H1 (cell line): ENCODE data around the gene UFSP2. TPM values are rescaled to one million over a fixed set of nuclear protein-coding genes. Genes with fewer than 3 reads are reported as not detected.

Experiments used
- EGR1 ChIP-seq: IDR thresholded peaks from 2 replicates; pipeline ENCODE4 v1.6.1; 2011; ENCODE audit warnings: low read depth, low read length, borderline replicate concordance
- MAFK ChIP-seq: IDR thresholded peaks from 2 replicates; pipeline ENCODE4 v1.6.1; 2012; ENCODE audit warnings: low read depth, mild to moderate bottlenecking, improper control_type of control experiment, low read length
- MAX ChIP-seq: IDR thresholded peaks from 2 replicates; pipeline ENCODE4 v1.6.1; 2012; ENCODE audit warnings: inconsistent platforms
- RBBP5 ChIP-seq: IDR thresholded peaks from 2 replicates; pipeline ENCODE4 v1.7.1; 2012; ENCODE audit warnings: low read depth, mild to moderate bottlenecking, inconsistent platforms, low read length, moderate library complexity, borderline replicate concordance
- SIN3A ChIP-seq, 2 experiments: IDR thresholded peaks in 1 of 2; conservative IDR thresholded peaks in 1 of 2; 2 replicates each; pipeline ENCODE4 v1.6.1; 2011 to 2012; ENCODE audit warnings: low read length in 2 of 2, improper control_type of control experiment in 1 of 2, low read depth in 1 of 2, mild to moderate bottlenecking in 1 of 2
- polyA plus RNA-seq, 7 experiments: library from polyadenylated mRNA; depleted of rRNA in 3 of 7; stranded (reverse) in 5 of 7; unstranded in 2 of 7; fragments of >200 nt in 5 of 7; fragments of 200-250 nt in 2 of 7; gene quantifications; 1 replicate in 5 of 7; 2 replicates in 1 of 7; 4 replicates in 1 of 7; pipeline versions ENCODE4 v1.2.1 to v1.2.3, GENCODE V29; 2011 to 2013; ENCODE audit warnings: missing spikeins in 2 of 7, mixed read lengths in 2 of 7
- total RNA-seq: library from RNA; stranded (reverse); fragmentation: NEBNext Ultra II Directional; extraction: Animal tissue kit (Norgen Biotek cat#: 25700); gene quantifications from 2 replicates; pipeline ENCODE4 v1.2.1, GENCODE V29; 2021
- TF ChIP-seq, protein P1 (sequence below), 3 experiments: IDR thresholded peaks; 1 replicate in 2 of 3; 2 replicates in 1 of 3; pipeline versions ENCODE4 v1.5.1 to v1.6.1; 2011; ENCODE audit warnings: low read length in 3 of 3, mild to moderate bottlenecking in 3 of 3, inconsistent platforms in 2 of 3, low read depth in 1 of 3, moderate library complexity in 1 of 3; ENCODE audit not compliant: insufficient read depth in 1 of 3; ENCODE audit errors: control extremely low read depth in 1 of 3

The UFSP2 gene
- total and polyA plus RNA-seq, 2 of the 8 experiments (the other 6 are each of a cell fraction or from before 2014, with no cell fraction given), result 22.9 to 26.0 TPM

DNA sequence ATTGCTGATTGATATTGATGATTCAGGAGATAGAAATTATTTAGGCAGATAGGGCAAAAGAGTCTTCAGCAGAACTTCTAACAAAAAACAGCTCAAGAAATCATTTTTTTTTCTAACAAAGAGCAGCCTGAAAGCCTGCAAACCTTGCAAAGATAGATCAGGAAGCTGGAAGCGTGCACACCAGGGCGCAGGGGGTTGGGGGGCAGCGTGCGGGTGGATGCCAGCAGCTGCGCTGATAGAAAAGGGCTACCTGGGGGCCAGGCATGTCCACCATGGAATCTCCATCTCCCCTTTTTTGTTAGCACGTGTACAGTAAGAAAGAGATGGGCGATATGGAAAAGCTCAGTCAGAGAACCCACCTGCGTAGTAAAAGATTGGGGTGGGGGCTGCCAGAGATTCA is 47.5 kb upstream of the UFSP2 start (continued):
- TF ChIP-seq SIN3A (conservative IDR thresholded peaks at IDR 0.05 in 1 of 2, IDR thresholded peaks at IDR 0.05 in 1 of 2; ENCODE audit: low read depth in 1 of 2, low read length in 2 of 2), result no peak
- no peak for TF ChIP-seq MAFK
- TF ChIP-seq RBBP5, result no peak
- TF ChIP-seq EGR1, result no peak
- TF ChIP-seq, protein P1, sequence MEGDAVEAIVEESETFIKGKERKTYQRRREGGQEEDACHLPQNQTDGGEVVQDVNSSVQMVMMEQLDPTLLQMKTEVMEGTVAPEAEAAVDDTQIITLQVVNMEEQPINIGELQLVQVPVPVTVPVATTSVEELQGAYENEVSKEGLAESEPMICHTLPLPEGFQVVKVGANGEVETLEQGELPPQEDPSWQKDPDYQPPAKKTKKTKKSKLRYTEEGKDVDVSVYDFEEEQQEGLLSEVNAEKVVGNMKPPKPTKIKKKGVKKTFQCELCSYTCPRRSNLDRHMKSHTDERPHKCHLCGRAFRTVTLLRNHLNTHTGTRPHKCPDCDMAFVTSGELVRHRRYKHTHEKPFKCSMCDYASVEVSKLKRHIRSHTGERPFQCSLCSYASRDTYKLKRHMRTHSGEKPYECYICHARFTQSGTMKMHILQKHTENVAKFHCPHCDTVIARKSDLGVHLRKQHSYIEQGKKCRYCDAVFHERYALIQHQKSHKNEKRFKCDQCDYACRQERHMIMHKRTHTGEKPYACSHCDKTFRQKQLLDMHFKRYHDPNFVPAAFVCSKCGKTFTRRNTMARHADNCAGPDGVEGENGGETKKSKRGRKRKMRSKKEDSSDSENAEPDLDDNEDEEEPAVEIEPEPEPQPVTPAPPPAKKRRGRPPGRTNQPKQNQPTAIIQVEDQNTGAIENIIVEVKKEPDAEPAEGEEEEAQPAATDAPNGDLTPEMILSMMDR (IDR thresholded peaks at IDR 0.05; ENCODE audit: control extremely low read depth in 1 of 3, insufficient read depth in 1 of 3, low read depth in 1 of 3, low read length in 3 of 3), result no peak
- no peak for TF ChIP-seq MAX
